Gastroesophageal sphincter (tissue), 3 donors: ENCODE data around the gene TP73.

Experiments used
- POLR2AphosphoS5 ChIP-seq: sonication (generic); formaldehyde crosslinking; IDR thresholded peaks from one replicate; pipeline ENCODE4 v1.6.1; 2017; ENCODE audit warnings: antibody characterized with exemption
- TF ChIP-seq, protein P1 (sequence below), 4 experiments: fragments of 200-600 bp in 2 of 4; fragments of 450-650 bp in 2 of 4; sonication (generic) in 1 of 4; IDR thresholded peaks; one replicate each; pipeline ENCODE4 v1.5.1; 2017 to 2019; ENCODE audit warnings: antibody characterized with exemption in 4 of 4, mild to moderate bottlenecking in 2 of 4, moderate library complexity in 2 of 4

DNA sequence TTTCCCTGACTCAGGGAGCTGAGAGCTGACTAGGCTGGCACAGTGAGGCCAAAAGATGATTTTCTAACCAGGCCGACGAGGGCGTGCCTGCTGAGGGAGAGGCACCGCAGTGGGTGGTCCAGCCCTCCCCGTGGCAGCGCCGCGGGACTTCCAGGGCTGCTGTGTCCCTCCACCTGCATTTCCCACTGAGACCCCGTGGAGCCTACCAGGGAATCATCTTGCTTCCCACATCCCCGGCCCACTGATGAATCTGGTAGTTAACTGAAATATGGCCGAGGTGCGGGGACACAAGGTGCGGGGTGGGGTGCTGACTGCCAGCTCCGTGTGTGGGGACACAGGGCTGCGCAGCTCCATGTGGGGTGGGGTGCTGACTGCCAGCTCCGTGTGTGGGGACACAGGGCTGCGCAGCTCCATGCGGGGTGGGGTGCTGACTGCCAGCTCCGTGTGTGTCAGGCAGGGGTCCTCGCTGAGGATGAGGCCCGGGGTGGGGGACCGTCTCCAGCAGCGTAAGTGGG, 12.9 kb upstream of the TP73 start:
- TF ChIP-seq, protein P1, sequence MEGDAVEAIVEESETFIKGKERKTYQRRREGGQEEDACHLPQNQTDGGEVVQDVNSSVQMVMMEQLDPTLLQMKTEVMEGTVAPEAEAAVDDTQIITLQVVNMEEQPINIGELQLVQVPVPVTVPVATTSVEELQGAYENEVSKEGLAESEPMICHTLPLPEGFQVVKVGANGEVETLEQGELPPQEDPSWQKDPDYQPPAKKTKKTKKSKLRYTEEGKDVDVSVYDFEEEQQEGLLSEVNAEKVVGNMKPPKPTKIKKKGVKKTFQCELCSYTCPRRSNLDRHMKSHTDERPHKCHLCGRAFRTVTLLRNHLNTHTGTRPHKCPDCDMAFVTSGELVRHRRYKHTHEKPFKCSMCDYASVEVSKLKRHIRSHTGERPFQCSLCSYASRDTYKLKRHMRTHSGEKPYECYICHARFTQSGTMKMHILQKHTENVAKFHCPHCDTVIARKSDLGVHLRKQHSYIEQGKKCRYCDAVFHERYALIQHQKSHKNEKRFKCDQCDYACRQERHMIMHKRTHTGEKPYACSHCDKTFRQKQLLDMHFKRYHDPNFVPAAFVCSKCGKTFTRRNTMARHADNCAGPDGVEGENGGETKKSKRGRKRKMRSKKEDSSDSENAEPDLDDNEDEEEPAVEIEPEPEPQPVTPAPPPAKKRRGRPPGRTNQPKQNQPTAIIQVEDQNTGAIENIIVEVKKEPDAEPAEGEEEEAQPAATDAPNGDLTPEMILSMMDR (IDR thresholded peaks at IDR 0.05) = no peak
- no peak for TF ChIP-seq POLR2AphosphoS5
